HG02678 (cell line): Measurements from ENCODE around the gene SERPINI1.
A peak's percentile ranks its signal among the peaks of the same experiment; 100 is the strongest.

Source experiments
- ATAC-seq: cut with Tn5 transposase; IDR thresholded peaks from one replicate; pipeline ENCODE4 v1.9.1; 2021; ENCODE audit warnings: mild to moderate bottlenecking, moderate library complexity; ENCODE audit not compliant: unreplicated experiment

Gene SERPINI1

GRCh38 chr3:167843481-167843880, 108.0 kb downstream of the SERPINI1 start:
- ATAC-seq = no peak

GRCh38 chr3:167843886-167844285, 108.4 kb downstream of the SERPINI1 start:
- peak; percentile 48 for ATAC-seq

- ATAC-seq = no peak
Measured at GRCh38 chr3:167844528-167844927, 109.0 kb downstream of the SERPINI1 start.

- ATAC-seq = no peak
Measured at GRCh38 chr3:167851171-167851570, 115.7 kb downstream of the SERPINI1 start.

- ATAC-seq = no peak
Measured at GRCh38 chr3:167851749-167852148, 116.2 kb downstream of the SERPINI1 start.

GRCh38 chr3:167852216-167852615, 116.7 kb downstream of the SERPINI1 start:
- ATAC-seq = no peak

GRCh38 chr3:167854063-167854462, 118.5 kb downstream of the SERPINI1 start:
- no peak for ATAC-seq

- ATAC-seq = no peak
Measured at GRCh38 chr3:167854846-167855245, 119.3 kb downstream of the SERPINI1 start.

GRCh38 chr3:167855306-167855705, 119.8 kb downstream of the SERPINI1 start:
- ATAC-seq = no peak

GRCh38 chr3:167858865-167859264, 123.3 kb downstream of the SERPINI1 start:
- ATAC-seq = no peak

- no peak for ATAC-seq
Measured at GRCh38 chr3:167859610-167860009, 124.1 kb downstream of the SERPINI1 start.

- no peak for ATAC-seq
Measured at GRCh38 chr3:167861649-167862048, 126.1 kb downstream of the SERPINI1 start.

GRCh38 chr3:167862104-167862730, 126.7 kb downstream of the SERPINI1 start:
- ATAC-seq = no peak

- ATAC-seq = no peak
Measured at GRCh38 chr3:167863811-167864551, 128.5 kb downstream of the SERPINI1 start.

- ATAC-seq = no peak
Measured at GRCh38 chr3:167864552-167864874, 129.0 kb downstream of the SERPINI1 start.

- ATAC-seq = no peak
Measured at GRCh38 chr3:167866331-167866730, 130.8 kb downstream of the SERPINI1 start.

GRCh38 chr3:167867981-167868380, 132.5 kb downstream of the SERPINI1 start:
- no peak for ATAC-seq

- ATAC-seq = no peak
Measured at GRCh38 chr3:167870181-167870580, 134.7 kb downstream of the SERPINI1 start.

GRCh38 chr3:167870759-167871158, 135.2 kb downstream of the SERPINI1 start:
- ATAC-seq = no peak

GRCh38 chr3:167872032-167872431, 136.5 kb downstream of the SERPINI1 start:
- ATAC-seq = no peak

- ATAC-seq = no peak
Measured at GRCh38 chr3:167872941-167873340, 137.4 kb downstream of the SERPINI1 start.

- no peak for ATAC-seq
Measured at GRCh38 chr3:167874671-167875372, 139.3 kb downstream of the SERPINI1 start.
